ENCODE measurements around the gene OSGIN1.
A peak's percentile ranks its signal among the peaks of the same experiment; 100 is the strongest.

OSGIN1 gene

GRCh38 chr16:83995754-83996153 lies 42.7 kb downstream of the OSGIN1 start:
- peak; percentile 53 for DNase-seq (ENCODE audit: low spot score)
- TF ChIP-seq CTCF (IDR thresholded peaks at IDR 0.05; ENCODE audit: borderline replicate concordance, control extremely low read depth, extremely low read depth, insufficient read depth, missing control alignments) = no peak
- in situ Hi-C loops (cut with MboI; ENCODE audit: low sequenced_read_pairs, unreplicated experiment) = no loop called here

GRCh38 chr16:83996481-83997252 lies 43.6 kb downstream of the OSGIN1 start:
- in situ Hi-C loops (cut with MboI; ENCODE audit: low sequenced_read_pairs, unreplicated experiment) = no loop called here
- TF ChIP-seq CTCF (IDR thresholded peaks at IDR 0.05; ENCODE audit: borderline replicate concordance, control extremely low read depth, extremely low read depth, insufficient read depth, missing control alignments) = no peak
- DNase-seq (ENCODE audit: low spot score) = no peak

- no peak for TF ChIP-seq CTCF (IDR thresholded peaks at IDR 0.05; ENCODE audit: borderline replicate concordance, control extremely low read depth, extremely low read depth, insufficient read depth, missing control alignments)
- no peak for DNase-seq (ENCODE audit: low spot score)
- in situ Hi-C loops (cut with MboI; ENCODE audit: low sequenced_read_pairs, unreplicated experiment) = no loop called here
Measured at GRCh38 chr16:83998091-83998490, 45.1 kb downstream of the OSGIN1 start.

GRCh38 chr16:84000989-84001642 lies 48.1 kb downstream of the OSGIN1 start:
- in situ Hi-C loops (cut with MboI; ENCODE audit: low sequenced_read_pairs, unreplicated experiment) = no loop called here
- no peak for DNase-seq (ENCODE audit: low spot score)
- no peak for TF ChIP-seq CTCF (IDR thresholded peaks at IDR 0.05; ENCODE audit: borderline replicate concordance, control extremely low read depth, extremely low read depth, insufficient read depth, missing control alignments)

- no peak for TF ChIP-seq CTCF (IDR thresholded peaks at IDR 0.05; ENCODE audit: borderline replicate concordance, control extremely low read depth, extremely low read depth, insufficient read depth, missing control alignments)
- no peak for DNase-seq (ENCODE audit: low spot score)
- in situ Hi-C loops (cut with MboI; ENCODE audit: low sequenced_read_pairs, unreplicated experiment) = no loop called here
Measured at GRCh38 chr16:84001726-84002125, 48.7 kb downstream of the OSGIN1 start.

- TF ChIP-seq CTCF (IDR thresholded peaks at IDR 0.05; ENCODE audit: borderline replicate concordance, control extremely low read depth, extremely low read depth, insufficient read depth, missing control alignments) = no peak
- in situ Hi-C loops (cut with MboI; ENCODE audit: low sequenced_read_pairs, unreplicated experiment) = no loop called here
Measured at GRCh38 chr16:84003038-84003437, 50.0 kb downstream of the OSGIN1 start.

More at GRCh38 chr16:84003038-84003437, 50.0 kb downstream of the OSGIN1 start:
- DNase-seq (ENCODE audit: low spot score) = no peak

Data from GM13976 (cell line).